Liver (tissue), 9 donors: ENCODE data around the gene PLIN3. TPM values are rescaled to one million over a fixed set of nuclear protein-coding genes. Genes with fewer than 3 reads are reported as not detected.
A peak's percentile ranks its signal among the peaks of the same experiment; 100 is the strongest.

Source experiments
- DNase-seq: peaks from one replicate; pipeline ENCODE4 v3.0.0-alpha.2; 2017; ENCODE audit warnings: low spot score
- H3K27ac ChIP-seq, 2 donors: one replicate each; pipeline ENCODE4 v1.7.0; 2013; ENCODE audit warnings: inconsistent platforms in 2 of 2, low read length in 2 of 2, control low read depth in 1 of 2, low read depth in 1 of 2, mild to moderate bottlenecking in 1 of 2
- H3K27me3 ChIP-seq, 4 donors: one replicate each; pipeline versions ENCODE4 v1.6.1 to v1.7.0; 2013; ENCODE audit warnings: low read length in 3 of 4, inconsistent platforms in 1 of 4, mild to moderate bottlenecking in 1 of 4, moderate library complexity in 1 of 4; ENCODE audit not compliant: control insufficient read depth in 4 of 4, insufficient read depth in 4 of 4
- H3K36me3 ChIP-seq, 4 donors: one replicate each; pipeline versions ENCODE4 v1.6.1 to v1.7.0; 2013; ENCODE audit warnings: low read length in 3 of 4, mild to moderate bottlenecking in 3 of 4, low read depth in 1 of 4, moderate library complexity in 1 of 4; ENCODE audit not compliant: control insufficient read depth in 4 of 4, insufficient read depth in 3 of 4
- H3K4me1 ChIP-seq, 4 donors: one replicate each; pipeline versions ENCODE4 v1.6.1 to v1.7.0; 2013; ENCODE audit warnings: low read length in 3 of 4, mild to moderate bottlenecking in 3 of 4, moderate library complexity in 1 of 4; ENCODE audit not compliant: control insufficient read depth in 4 of 4, insufficient read depth in 4 of 4
- H3K4me3 ChIP-seq, 3 donors: one replicate each; pipeline versions ENCODE4 v1.6.1 to v1.7.0; 2013; ENCODE audit warnings: low read length in 3 of 3, control low read depth in 1 of 3, low read depth in 1 of 3, mild to moderate bottlenecking in 1 of 3
- H3K9ac ChIP-seq, 2 donors: one replicate each; pipeline ENCODE4 v1.7.0; 2013; ENCODE audit warnings: low read length in 2 of 2, mild to moderate bottlenecking in 2 of 2, moderate library complexity in 2 of 2, control low read depth in 1 of 2, low read depth in 1 of 2
- H3K9me3 ChIP-seq, 4 donors: one replicate each; pipeline versions ENCODE4 v1.6.1 to v1.7.0; 2013; ENCODE audit warnings: low read length in 3 of 4; ENCODE audit not compliant: control insufficient read depth in 4 of 4
- EGR1 ChIP-seq, 2 donors: IDR thresholded peaks; 2 replicates each; pipeline ENCODE4 v1.6.1; 2016 to 2018; ENCODE audit warnings: antibody characterized with exemption in 2 of 2, low read depth in 2 of 2
- FOXA1 ChIP-seq: IDR thresholded peaks from 2 replicates; pipeline ENCODE4 v1.6.1; 2016; ENCODE audit warnings: antibody characterized with exemption
- FOXA2 ChIP-seq: IDR thresholded peaks from 2 replicates; pipeline ENCODE4 v1.6.1; 2016; ENCODE audit warnings: antibody characterized with exemption
- GABPA ChIP-seq, 2 donors: IDR thresholded peaks in 1 of 2; conservative IDR thresholded peaks in 1 of 2; 2 replicates each; pipeline ENCODE4 v1.6.1; 2016; ENCODE audit warnings: antibody characterized with exemption in 2 of 2, mild to moderate bottlenecking in 1 of 2, moderate library complexity in 1 of 2
- HNF4A ChIP-seq, 2 donors: conservative IDR thresholded peaks; 2 replicates each; pipeline ENCODE4 v1.6.1; 2016; ENCODE audit warnings: antibody characterized with exemption in 2 of 2, mild to moderate bottlenecking in 2 of 2
- HNF4G ChIP-seq: IDR thresholded peaks from 2 replicates; pipeline ENCODE4 v1.6.1; 2016; ENCODE audit warnings: antibody characterized with exemption
- JUND ChIP-seq, 2 donors: IDR thresholded peaks; 2 replicates each; pipeline ENCODE4 v1.6.1; 2016; ENCODE audit warnings: antibody characterized with exemption in 2 of 2
- NR2F2 ChIP-seq: IDR thresholded peaks from 2 replicates; pipeline ENCODE4 v1.6.1; 2016; ENCODE audit warnings: antibody characterized with exemption
- RAD21 ChIP-seq, 2 donors: IDR thresholded peaks; 2 replicates each; pipeline ENCODE4 v1.6.1; 2016; ENCODE audit warnings: antibody characterized with exemption in 2 of 2, mild to moderate bottlenecking in 2 of 2
- RXRA ChIP-seq, 2 donors: IDR thresholded peaks; 2 replicates each; pipeline ENCODE4 v1.6.1; 2017 to 2018; ENCODE audit warnings: antibody characterized with exemption in 2 of 2, mild to moderate bottlenecking in 1 of 2
- SP1 ChIP-seq: IDR thresholded peaks from 2 replicates; pipeline ENCODE4 v1.6.1; 2018; ENCODE audit warnings: antibody characterized with exemption, mild to moderate bottlenecking
- TAF1 ChIP-seq: conservative IDR thresholded peaks from 2 replicates; pipeline ENCODE4 v1.6.1; 2016; ENCODE audit warnings: antibody characterized with exemption, mild to moderate bottlenecking
- YY1 ChIP-seq: IDR thresholded peaks from 2 replicates; pipeline ENCODE4 v1.6.1; 2016; ENCODE audit warnings: antibody characterized with exemption, mild to moderate bottlenecking
- WGBS: extraction: QIAGEN DNeasy Blood & Tissue Kit; methylation state at CpG from one replicate; pipeline ENCODE4 v1.1.7; 2013; 5-methylcytosine and 5-hydroxymethylcytosine counted together
- polyA plus RNA-seq, 2 donors: library from polyadenylated mRNA; stranded (reverse) in 1 of 2; unstranded in 1 of 2; fragments of 200-250 nt in 1 of 2; fragments of >200 nt in 1 of 2; fragmentation: Nextera tagmentation in 1 of 2; extraction: Ambion mirVana in 1 of 2; gene quantifications; one replicate each; pipeline versions ENCODE4 v1.2.1 to v1.2.3, GENCODE V29; 2013 to 2015
- total RNA-seq, 2 donors: library from RNA; depleted of rRNA; stranded (reverse); fragments of >200 nt; gene quantifications; one replicate each; pipeline ENCODE4 v1.2.3, GENCODE V29; 2014
- TF ChIP-seq, protein P1 (sequence below): IDR thresholded peaks from 2 replicates; pipeline ENCODE4 v1.6.1; 2016; ENCODE audit warnings: antibody characterized with exemption, mild to moderate bottlenecking
- TF ChIP-seq, protein P2 (sequence below): IDR thresholded peaks from 2 replicates; pipeline ENCODE4 v1.6.1; 2016; ENCODE audit warnings: antibody characterized with exemption
- TF ChIP-seq, protein P3 (sequence below): IDR thresholded peaks from 2 replicates; pipeline ENCODE4 v1.6.1; 2016; ENCODE audit warnings: antibody characterized with exemption
- TF ChIP-seq, protein P4 (sequence below): IDR thresholded peaks from 2 replicates; pipeline ENCODE4 v1.6.1; 2016; ENCODE audit warnings: antibody characterized with exemption
- TF ChIP-seq, protein P5 (sequence below): fragments of 150-350 bp; IDR thresholded peaks from 2 replicates; pipeline ENCODE4 v1.5.1; 2017; ENCODE audit warnings: improper control_type of control experiment, low read depth, low read length; ENCODE audit not compliant: missing input control
- donor health status: healthy.
- donor health status: healthy.
- donor health status: healthy.
- donor health status: healthy.
- donor health status: healthy.

PLIN3 gene
- total and polyA plus RNA-seq, 4 donors, result 16.9 to 30.2 (median 20.7) TPM

DNA sequence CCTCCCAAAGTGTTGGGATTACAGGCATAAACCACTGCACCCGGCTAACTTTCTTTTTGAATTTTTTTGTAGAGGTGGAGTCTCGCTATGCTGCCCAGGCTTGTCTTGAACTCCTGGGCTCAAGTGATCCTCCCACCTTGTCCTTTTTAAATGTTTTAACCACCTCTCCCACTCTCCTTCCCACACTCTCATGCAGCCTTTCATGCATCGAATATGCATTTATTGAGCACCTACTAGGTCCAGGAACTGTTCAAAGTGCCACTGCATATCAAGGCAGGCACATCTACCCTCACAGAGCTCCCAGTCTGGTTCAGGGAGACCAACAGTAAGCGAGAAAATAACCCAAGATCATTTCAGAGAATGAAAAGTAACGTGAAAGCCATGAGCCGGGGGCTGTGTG, 37.1 kb downstream of the PLIN3 start:
- Histone ChIP-seq H3K4me1 (peaks cover 8 to 39% (median 23%) of the 10 kb centered on the region in 4 donors), H3K27ac (peak overlapping the region; percentile 97 to 98), H3K9me3 (no peaks in the 10 kb centered on the region), H3K36me3 (no peaks in the 10 kb centered on the region), H3K9ac (peak overlapping the region; percentile 90 to 99), H3K27me3 (no peaks in the 10 kb centered on the region), H3K4me3 (peak overlapping the region; percentile 79 to 93 (median 90))
- 65% methylated on average over 6 of the region's 6 CpGs for WGBS
- no peak for TF ChIP-seq RXRA (IDR thresholded peaks at IDR 0.05)
- no peak for TF ChIP-seq TAF1
- TF ChIP-seq RAD21 (IDR thresholded peaks at IDR 0.05), result no peak
- TF ChIP-seq, protein P1, sequence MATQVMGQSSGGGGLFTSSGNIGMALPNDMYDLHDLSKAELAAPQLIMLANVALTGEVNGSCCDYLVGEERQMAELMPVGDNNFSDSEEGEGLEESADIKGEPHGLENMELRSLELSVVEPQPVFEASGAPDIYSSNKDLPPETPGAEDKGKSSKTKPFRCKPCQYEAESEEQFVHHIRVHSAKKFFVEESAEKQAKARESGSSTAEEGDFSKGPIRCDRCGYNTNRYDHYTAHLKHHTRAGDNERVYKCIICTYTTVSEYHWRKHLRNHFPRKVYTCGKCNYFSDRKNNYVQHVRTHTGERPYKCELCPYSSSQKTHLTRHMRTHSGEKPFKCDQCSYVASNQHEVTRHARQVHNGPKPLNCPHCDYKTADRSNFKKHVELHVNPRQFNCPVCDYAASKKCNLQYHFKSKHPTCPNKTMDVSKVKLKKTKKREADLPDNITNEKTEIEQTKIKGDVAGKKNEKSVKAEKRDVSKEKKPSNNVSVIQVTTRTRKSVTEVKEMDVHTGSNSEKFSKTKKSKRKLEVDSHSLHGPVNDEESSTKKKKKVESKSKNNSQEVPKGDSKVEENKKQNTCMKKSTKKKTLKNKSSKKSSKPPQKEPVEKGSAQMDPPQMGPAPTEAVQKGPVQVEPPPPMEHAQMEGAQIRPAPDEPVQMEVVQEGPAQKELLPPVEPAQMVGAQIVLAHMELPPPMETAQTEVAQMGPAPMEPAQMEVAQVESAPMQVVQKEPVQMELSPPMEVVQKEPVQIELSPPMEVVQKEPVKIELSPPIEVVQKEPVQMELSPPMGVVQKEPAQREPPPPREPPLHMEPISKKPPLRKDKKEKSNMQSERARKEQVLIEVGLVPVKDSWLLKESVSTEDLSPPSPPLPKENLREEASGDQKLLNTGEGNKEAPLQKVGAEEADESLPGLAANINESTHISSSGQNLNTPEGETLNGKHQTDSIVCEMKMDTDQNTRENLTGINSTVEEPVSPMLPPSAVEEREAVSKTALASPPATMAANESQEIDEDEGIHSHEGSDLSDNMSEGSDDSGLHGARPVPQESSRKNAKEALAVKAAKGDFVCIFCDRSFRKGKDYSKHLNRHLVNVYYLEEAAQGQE, result no peak
- TF ChIP-seq, protein P2, sequence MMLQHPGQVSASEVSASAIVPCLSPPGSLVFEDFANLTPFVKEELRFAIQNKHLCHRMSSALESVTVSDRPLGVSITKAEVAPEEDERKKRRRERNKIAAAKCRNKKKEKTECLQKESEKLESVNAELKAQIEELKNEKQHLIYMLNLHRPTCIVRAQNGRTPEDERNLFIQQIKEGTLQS, result no peak
- TF ChIP-seq FOXA1, result no peak
- TF ChIP-seq EGR1 (IDR thresholded peaks at IDR 0.05; ENCODE audit: low read depth in 2 of 2), result no peak
- TF ChIP-seq JUND (IDR thresholded peaks at IDR 0.05), result no peak
- TF ChIP-seq SP1, result no peak
- TF ChIP-seq, protein P3, sequence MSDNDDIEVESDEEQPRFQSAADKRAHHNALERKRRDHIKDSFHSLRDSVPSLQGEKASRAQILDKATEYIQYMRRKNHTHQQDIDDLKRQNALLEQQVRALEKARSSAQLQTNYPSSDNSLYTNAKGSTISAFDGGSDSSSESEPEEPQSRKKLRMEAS, result no peak
- TF ChIP-seq HNF4G, result no peak
- TF ChIP-seq, protein P4, sequence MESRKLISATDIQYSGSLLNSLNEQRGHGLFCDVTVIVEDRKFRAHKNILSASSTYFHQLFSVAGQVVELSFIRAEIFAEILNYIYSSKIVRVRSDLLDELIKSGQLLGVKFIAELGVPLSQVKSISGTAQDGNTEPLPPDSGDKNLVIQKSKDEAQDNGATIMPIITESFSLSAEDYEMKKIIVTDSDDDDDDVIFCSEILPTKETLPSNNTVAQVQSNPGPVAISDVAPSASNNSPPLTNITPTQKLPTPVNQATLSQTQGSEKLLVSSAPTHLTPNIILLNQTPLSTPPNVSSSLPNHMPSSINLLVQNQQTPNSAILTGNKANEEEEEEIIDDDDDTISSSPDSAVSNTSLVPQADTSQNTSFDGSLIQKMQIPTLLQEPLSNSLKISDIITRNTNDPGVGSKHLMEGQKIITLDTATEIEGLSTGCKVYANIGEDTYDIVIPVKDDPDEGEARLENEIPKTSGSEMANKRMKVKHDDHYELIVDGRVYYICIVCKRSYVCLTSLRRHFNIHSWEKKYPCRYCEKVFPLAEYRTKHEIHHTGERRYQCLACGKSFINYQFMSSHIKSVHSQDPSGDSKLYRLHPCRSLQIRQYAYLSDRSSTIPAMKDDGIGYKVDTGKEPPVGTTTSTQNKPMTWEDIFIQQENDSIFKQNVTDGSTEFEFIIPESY, result no peak
- TF ChIP-seq FOXA2, result no peak
- TF ChIP-seq HNF4A (conservative IDR thresholded peaks at IDR 0.05), result no peak
- TF ChIP-seq YY1, result no peak
- TF ChIP-seq, protein P5, sequence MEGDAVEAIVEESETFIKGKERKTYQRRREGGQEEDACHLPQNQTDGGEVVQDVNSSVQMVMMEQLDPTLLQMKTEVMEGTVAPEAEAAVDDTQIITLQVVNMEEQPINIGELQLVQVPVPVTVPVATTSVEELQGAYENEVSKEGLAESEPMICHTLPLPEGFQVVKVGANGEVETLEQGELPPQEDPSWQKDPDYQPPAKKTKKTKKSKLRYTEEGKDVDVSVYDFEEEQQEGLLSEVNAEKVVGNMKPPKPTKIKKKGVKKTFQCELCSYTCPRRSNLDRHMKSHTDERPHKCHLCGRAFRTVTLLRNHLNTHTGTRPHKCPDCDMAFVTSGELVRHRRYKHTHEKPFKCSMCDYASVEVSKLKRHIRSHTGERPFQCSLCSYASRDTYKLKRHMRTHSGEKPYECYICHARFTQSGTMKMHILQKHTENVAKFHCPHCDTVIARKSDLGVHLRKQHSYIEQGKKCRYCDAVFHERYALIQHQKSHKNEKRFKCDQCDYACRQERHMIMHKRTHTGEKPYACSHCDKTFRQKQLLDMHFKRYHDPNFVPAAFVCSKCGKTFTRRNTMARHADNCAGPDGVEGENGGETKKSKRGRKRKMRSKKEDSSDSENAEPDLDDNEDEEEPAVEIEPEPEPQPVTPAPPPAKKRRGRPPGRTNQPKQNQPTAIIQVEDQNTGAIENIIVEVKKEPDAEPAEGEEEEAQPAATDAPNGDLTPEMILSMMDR, result no peak
- no peak for TF ChIP-seq NR2F2
- TF ChIP-seq GABPA (IDR thresholded peaks at IDR 0.05 in 1 of 2, conservative IDR thresholded peaks at IDR 0.05 in 1 of 2), result no peak
- DNase-seq, result no peak
